Panc1 (cell line): ENCODE measurements around the gene TRRAP. TPM values are rescaled to one million over a fixed set of nuclear protein-coding genes. Genes with fewer than 3 reads are reported as not detected.

Experiments used
- ATAC-seq: fragments of 200-7000 bp; cut with Tn5 transposase; 2 replicates; pipeline ENCODE4 v1.9.1; 2020; ENCODE audit warnings: mild to moderate bottlenecking, moderate library complexity
- BruUV-seq: library from RNA; stranded (reverse); fragments of 400-500 nt; replicated peaks from 2 replicates; lab custom pipeline; 2021; lab: Mats Ljungman, UMichigan
- CTCF ChIA-PET: fragments of 300-600 bp; sonication (Branson Sonifier 250); formaldehyde crosslinking; loops from one replicate; lab custom pipeline; 2022; ENCODE audit warnings: antibody characterized with exemption; lab: Charles Lee
- POLR2A ChIA-PET: fragments of 300-600 bp; sonication (Branson Sonifier 250); formaldehyde crosslinking; loops from one replicate; lab custom pipeline; 2022; ENCODE audit warnings: antibody characterized with exemption; lab: Charles Lee
- DNase-seq: peaks from one replicate; pipeline ENCODE4 v3.0.0-alpha.2; 2010; ENCODE audit warnings: low read depth, low spot score
- H3K27ac ChIP-seq: 2 replicates; pipeline ENCODE4 v1.5.1; 2011; ENCODE audit warnings: mild to moderate bottlenecking, low read length, inconsistent platforms
- H3K27me3 ChIP-seq: fragments of 200-500 bp; sonication (Bioruptor generic); 2 replicates; pipeline ENCODE4 v1.6.0; 2014; ENCODE audit warnings: low read length, inconsistent platforms; ENCODE audit not compliant: control insufficient read depth, insufficient read depth
- H3K36me3 ChIP-seq: fragments of 200-500 bp; sonication (Bioruptor generic); 2 replicates; pipeline ENCODE4 v1.5.1; 2014; ENCODE audit warnings: inconsistent platforms, mild to moderate bottlenecking, low read length, moderate library complexity; ENCODE audit not compliant: control insufficient read depth, insufficient read depth
- H3K4me1 ChIP-seq: 2 replicates; pipeline ENCODE4 v1.5.1; 2011; ENCODE audit warnings: inconsistent platforms, mild to moderate bottlenecking, low read length, moderate library complexity; ENCODE audit not compliant: control insufficient read depth, insufficient read depth
- H3K4me3 ChIP-seq, 2 experiments: 2 replicates each; pipeline ENCODE4 v1.5.1; 2011 to 2012; ENCODE audit warnings: low read depth in 2 of 2, low read length in 2 of 2, mild to moderate bottlenecking in 2 of 2, inconsistent platforms in 1 of 2, moderate library complexity in 1 of 2
- H3K9me3 ChIP-seq: fragments of 200-500 bp; sonication (Bioruptor generic); 2 replicates; pipeline ENCODE4 v1.5.1; 2014; ENCODE audit warnings: low read depth, mild to moderate bottlenecking, inconsistent platforms, low read length, moderate library complexity; ENCODE audit not compliant: control insufficient read depth, insufficient read depth
- POLR2AphosphoS5 ChIP-seq: IDR thresholded peaks from 2 replicates; pipeline ENCODE4 v1.6.1; 2012; ENCODE audit warnings: mild to moderate bottlenecking, low read depth, low read length, moderate library complexity
- REST ChIP-seq, 2 experiments: IDR thresholded peaks; 2 replicates each; pipeline ENCODE4 v1.6.1; 2011 to 2012; ENCODE audit warnings: low read depth in 2 of 2, control low read depth in 1 of 2, low read length in 1 of 2, mild to moderate bottlenecking in 1 of 2, moderate library complexity in 1 of 2; ENCODE audit not compliant: insufficient read depth in 1 of 2
- SIN3A ChIP-seq: IDR thresholded peaks from 2 replicates; pipeline ENCODE4 v1.6.1; 2012; ENCODE audit warnings: low read depth, mild to moderate bottlenecking, low read length, moderate library complexity, borderline replicate concordance; ENCODE audit not compliant: insufficient read depth
- TCF7L2 ChIP-seq: IDR thresholded peaks from 2 replicates; pipeline ENCODE4 v1.6.1; 2011; ENCODE audit warnings: mild to moderate bottlenecking, low read depth, low read length, inconsistent platforms
- in situ Hi-C: cut with HindIII; loops from 2 replicates; pipeline ENCODE4 v1.10.0; 2016; ENCODE audit warnings: low sequenced_read_pairs, low pct_unique_long_range_greater_than_20kb
- intact Hi-C: fragments of 100-400 bp; cut with micrococcal nuclease; formaldehyde crosslinking; loops from one replicate; pipeline ENCODE4 v1.10.0; 2022; ENCODE audit not compliant: unreplicated experiment
- total RNA-seq: library from RNA; stranded (reverse); gene quantifications from one replicate; pipeline ENCODE4 v1.2.1, GENCODE V29; 2021; ENCODE audit not compliant: unreplicated experiment
- TF ChIP-seq, protein P1 (sequence below): fragments of 450-650 bp; IDR thresholded peaks from 2 replicates; pipeline ENCODE4 v1.5.1; 2017; ENCODE audit warnings: mild to moderate bottlenecking

The TRRAP gene
- total RNA-seq, 1 experiment from 2014 or later = 44.9 TPM

GRCh38 chr7:99040104-99040958 is 162.0 kb downstream of the TRRAP start:
- CTCF ChIA-PET = interaction anchor here (0.6 kb wide), 1 partner anchor 15 kb away, joined by 8 read pairs; no protein-coding TSS in a partner anchor
- peaks cover 10% of the 10 kb centered on the region for H3K36me3 ChIP-seq
- intact Hi-C loops = loop anchor here (1.0 to 10.0 kb wide), 2 partner anchors 84 to 273 kb away; no protein-coding TSS in a partner anchor
- H3K27ac ChIP-seq = peak overlapping the region; percentile 72
- ATAC-seq = peak; percentile 84
- in situ Hi-C loops = no loop called here
- POLR2A ChIA-PET = interaction anchor here (0.7 kb wide), 1 partner anchor 38 kb away, joined by 3 read pairs; no protein-coding TSS in a partner anchor
- H3K27me3 ChIP-seq = no peaks in the 10 kb centered on the region
- peaks cover 24% of the 10 kb centered on the region for H3K4me1 ChIP-seq
- no TSS peak for BruUV-seq
- TF ChIP-seq TCF7L2 (no peak), POLR2AphosphoS5 (no peak), REST (IDR thresholded peaks at IDR 0.05; ENCODE audit: insufficient read depth in 1 of 2, low read depth in 2 of 2, low read length in 1 of 2) (0 out of 4 replicates have a peak, but pooled peaks of 1 of the 2 experiments have one; percentile 23), SIN3A (no peak)
- TF ChIP-seq, protein P1, sequence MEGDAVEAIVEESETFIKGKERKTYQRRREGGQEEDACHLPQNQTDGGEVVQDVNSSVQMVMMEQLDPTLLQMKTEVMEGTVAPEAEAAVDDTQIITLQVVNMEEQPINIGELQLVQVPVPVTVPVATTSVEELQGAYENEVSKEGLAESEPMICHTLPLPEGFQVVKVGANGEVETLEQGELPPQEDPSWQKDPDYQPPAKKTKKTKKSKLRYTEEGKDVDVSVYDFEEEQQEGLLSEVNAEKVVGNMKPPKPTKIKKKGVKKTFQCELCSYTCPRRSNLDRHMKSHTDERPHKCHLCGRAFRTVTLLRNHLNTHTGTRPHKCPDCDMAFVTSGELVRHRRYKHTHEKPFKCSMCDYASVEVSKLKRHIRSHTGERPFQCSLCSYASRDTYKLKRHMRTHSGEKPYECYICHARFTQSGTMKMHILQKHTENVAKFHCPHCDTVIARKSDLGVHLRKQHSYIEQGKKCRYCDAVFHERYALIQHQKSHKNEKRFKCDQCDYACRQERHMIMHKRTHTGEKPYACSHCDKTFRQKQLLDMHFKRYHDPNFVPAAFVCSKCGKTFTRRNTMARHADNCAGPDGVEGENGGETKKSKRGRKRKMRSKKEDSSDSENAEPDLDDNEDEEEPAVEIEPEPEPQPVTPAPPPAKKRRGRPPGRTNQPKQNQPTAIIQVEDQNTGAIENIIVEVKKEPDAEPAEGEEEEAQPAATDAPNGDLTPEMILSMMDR = peak; percentile 86
- no peaks in the 10 kb centered on the region for H3K9me3 ChIP-seq
- H3K4me3 ChIP-seq = no peak overlapping the region
- peak; percentile 78 for DNase-seq

GRCh38 chr7:99041526-99041925 is 163.2 kb downstream of the TRRAP start:
- DNase-seq (no peak), ATAC-seq (no peak)
- peak overlapping the region; percentile 32; the same call in 1 of the 2 replicates for H3K27ac ChIP-seq
- TF ChIP-seq TCF7L2 (no peak), REST (IDR thresholded peaks at IDR 0.05; ENCODE audit: insufficient read depth in 1 of 2, low read depth in 2 of 2, low read length in 1 of 2) (no peak), POLR2AphosphoS5 (no peak), SIN3A (no peak)
- TF ChIP-seq, protein P1 = no peak
- POLR2A ChIA-PET = no interaction called here
- H3K9me3 ChIP-seq = no peaks in the 10 kb centered on the region
- BruUV-seq = TSS peak; percentile 51
- H3K27me3 ChIP-seq = no peaks in the 10 kb centered on the region
- peaks cover 24% of the 10 kb centered on the region for H3K4me1 ChIP-seq
- in situ Hi-C loops (no loop called here), intact Hi-C loops (loop anchor here (10.0 kb wide), 1 partner anchor 83 kb away; no protein-coding TSS in a partner anchor)
- H3K36me3 ChIP-seq = peaks cover 10% of the 10 kb centered on the region
- H3K4me3 ChIP-seq = no peak overlapping the region
- CTCF ChIA-PET = no interaction called here
